HG02943 (cell line): ENCODE results near the gene NDFIP1.
"Not testable (repeated sequence)": the region's sequence is repeated elsewhere in the genome, so short reads cannot be mapped to it uniquely, and the experiment has no call there.

ENCODE experiments used
- ATAC-seq: cut with Tn5 transposase; IDR thresholded peaks from one replicate; pipeline ENCODE4 v1.9.1; 2021; ENCODE audit warnings: mild to moderate bottlenecking, low read depth, moderate library complexity; ENCODE audit not compliant: unreplicated experiment

NDFIP1 gene

DNA sequence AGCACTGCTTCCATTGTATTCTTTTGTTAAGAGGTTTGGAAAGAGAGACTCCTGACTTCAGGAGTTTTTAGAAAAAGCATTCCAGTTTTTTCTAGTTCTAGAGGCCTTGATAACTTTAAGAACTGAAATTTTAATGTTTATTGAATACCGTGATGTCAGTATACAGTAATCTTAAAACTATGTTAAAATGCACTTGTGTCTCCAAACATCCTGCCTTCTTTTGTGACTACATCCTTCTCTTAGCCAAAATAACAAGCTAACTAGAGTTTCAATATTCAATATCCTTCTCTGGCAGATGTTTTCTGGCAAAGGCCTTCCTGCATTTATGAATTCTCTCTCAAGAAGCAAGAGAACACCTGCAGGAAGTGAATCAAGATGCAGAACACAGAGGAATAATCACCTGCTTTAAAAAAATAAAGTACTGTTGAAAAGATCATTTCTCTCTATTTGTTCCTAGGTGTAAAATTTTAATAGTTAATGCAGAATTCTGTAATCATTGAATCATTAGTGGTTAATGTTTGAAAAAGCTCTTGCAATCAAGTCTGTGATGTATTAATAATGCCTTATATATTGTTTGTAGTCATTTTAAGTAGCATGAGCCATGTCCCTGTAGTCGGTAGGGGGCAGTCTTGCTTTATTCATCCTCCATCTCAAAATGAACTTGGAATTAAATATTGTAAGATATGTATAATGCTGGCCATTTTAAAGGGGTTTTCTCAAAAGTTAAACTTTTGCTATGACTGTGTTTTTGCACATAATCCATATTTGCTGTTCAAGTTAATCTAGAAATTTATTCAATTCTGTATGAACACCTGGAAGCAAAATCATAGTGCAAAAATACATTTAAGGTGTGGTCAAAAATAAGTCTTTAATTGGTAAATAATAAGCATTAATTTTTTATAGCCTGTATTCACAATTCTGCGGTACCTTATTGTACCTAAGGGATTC lies 43.1 kb downstream of the NDFIP1 start:
- ATAC-seq, result no peak

- ATAC-seq, result no peak
Measured at GRCh38 chr5:142152384-142152732, 43.8 kb downstream of the NDFIP1 start.

DNA sequence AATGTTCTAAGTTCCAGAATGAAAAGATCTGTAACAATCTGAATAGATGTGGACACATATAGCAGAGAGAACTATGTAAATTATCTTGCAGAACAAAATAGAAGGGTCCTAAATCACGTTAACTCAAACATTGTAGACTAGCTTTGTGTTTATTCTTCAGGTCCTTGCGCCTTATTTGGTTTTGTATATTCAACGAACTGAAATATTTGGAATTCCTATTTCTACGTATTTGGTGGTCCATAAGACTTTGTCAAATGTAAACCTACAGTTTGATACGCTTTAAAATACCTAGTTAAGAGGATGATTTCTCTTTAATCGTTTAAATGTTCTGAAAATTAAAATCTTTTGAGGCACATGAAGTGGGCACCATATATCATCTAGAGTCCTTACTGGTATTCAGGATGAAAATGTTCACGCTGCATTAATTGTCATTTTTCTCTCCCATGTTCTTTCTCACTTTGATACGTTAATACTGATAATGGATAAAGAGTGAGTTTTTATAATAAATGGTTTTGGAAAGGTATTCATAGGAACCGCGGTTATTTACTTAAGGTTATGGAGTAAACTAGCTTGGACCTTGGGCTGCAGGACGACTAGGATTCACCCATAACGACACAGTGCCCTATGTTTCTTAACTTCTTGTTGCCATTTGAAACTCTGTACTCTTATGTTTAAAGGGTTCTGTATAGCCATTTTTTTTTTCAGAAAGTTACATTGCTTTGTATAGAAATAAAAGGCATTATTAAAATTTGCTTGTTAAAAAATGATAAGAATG lies 45.3 kb downstream of the NDFIP1 start:
- no peak for ATAC-seq

- not testable (repeated sequence) for ATAC-seq
Measured at GRCh38 chr5:142154449-142154841, 45.9 kb downstream of the NDFIP1 start.

DNA sequence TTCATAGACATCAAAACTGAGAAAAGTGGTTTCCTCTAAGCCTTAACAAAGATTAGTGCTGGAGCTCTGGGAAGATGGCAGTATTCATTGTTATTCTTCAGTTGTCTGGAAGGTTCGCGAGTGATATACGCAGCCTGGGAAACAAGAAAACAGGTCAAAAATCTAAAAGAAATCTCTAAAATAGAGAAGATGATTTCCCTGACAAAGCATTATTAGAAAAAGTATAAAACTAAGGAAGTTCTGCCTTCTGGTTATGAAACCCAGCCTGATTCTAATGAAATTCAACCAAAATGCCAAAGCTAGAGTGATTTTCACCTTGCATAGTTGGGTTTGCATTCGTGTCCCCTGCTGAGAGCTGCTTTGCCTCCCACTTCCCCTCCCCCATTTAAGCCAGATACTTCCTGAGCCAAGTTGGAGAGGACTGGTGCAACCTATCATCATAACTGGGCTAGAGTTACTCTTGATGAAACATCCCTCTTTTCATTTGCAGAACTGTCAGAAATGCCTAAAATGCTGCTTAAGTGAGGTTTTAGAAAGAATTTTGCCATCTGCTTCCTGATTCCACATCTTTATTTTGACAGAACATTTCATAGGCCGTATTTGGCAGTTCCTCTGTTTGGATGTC lies 48.4 kb downstream of the NDFIP1 start:
- ATAC-seq, result no peak

DNA sequence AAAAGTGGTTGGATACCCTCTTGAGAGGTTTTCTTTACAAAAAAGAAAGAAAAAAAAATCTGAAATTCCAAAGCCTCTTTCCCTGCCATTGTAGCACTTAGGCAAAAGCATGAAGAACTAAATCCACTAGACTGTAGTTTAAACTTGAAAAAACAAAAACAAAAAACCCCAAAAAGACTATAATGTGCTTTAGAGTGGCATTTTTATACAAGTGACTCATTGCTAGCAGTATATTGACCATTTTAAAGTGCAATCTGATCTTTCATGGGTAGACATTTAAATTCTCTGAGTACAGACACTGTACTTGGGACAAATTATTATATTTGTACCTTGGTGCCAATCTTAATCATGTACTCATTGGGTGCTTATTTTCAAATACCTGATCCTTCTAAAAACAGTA lies 50.8 kb downstream of the NDFIP1 start:
- ATAC-seq, result no peak

DNA sequence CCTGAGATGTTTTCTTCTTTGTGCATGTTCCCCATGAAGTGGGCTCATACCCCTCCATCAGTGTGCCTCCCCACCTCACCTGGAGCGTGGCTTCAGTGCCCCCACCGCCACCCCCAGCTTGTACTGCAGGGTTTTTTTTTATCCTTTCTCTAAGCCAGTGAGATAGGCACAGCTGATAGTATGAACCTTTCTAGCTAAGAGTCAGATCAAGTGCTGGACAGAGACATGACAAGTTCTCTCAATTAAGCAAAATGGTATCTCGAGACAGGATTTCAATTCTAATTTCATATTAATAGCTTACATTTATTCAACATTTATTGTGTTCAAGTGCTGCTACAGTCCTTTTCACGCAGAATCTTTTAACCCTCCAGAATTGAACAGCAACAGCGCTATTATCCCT lies 55.7 kb downstream of the NDFIP1 start:
- no peak for ATAC-seq

GRCh38 chr5:142166754-142167153 lies 58.2 kb downstream of the NDFIP1 start:
- no peak for ATAC-seq

DNA sequence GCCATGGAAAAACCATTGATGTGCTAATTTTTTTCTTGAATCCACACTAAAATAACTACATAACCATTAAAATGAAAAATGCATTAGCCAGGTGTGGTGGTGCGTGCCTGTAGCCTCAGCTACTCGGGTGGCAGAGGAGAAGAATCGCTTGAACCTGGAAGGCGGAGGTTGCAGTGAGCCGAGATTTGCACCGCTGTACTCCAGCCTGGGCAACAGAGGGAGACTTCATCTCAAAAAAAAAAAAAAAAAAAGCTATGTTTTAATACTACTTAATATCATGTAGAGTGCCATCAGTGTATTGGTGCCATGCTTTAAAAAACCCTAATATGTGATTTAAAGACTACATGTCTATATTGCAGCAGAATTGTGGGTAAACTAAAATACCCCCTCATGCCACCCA lies 58.9 kb downstream of the NDFIP1 start:
- no peak for ATAC-seq

- ATAC-seq, result no peak
Measured at GRCh38 chr5:142168365-142168764, 59.8 kb downstream of the NDFIP1 start.

DNA sequence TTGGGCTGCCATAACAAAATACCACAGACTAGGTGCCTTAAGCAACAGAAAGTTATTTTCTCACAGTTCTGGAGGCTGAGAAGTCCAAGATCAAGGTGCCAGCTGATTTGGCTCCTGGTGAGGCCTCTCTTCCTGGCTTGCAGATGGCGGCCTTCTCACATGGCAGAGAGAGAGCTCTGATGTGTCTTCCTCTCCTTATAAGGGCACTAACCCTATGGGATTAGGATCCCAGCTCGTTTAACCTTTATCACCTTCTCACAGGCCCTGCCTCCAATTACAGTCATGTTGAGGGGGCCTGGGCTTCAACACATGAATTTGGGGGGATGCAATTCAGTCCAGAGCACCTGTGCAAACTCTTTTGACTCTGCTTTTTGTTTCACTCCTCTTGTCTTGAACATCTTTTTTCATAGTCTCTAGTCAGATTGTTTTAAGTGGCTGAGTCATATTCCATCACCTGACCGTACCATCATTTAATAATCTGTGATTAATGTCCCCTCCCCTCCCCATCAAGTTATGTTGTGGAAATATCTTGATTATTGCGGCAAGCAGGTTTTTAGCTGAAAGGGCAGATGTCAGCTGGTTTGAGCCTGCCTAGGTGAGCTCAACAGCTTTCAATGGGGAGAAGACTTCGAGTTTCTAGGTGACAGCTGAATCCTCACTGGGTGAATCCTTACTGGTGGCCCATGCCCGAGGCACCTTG lies 61.8 kb downstream of the NDFIP1 start:
- ATAC-seq, result no peak

DNA sequence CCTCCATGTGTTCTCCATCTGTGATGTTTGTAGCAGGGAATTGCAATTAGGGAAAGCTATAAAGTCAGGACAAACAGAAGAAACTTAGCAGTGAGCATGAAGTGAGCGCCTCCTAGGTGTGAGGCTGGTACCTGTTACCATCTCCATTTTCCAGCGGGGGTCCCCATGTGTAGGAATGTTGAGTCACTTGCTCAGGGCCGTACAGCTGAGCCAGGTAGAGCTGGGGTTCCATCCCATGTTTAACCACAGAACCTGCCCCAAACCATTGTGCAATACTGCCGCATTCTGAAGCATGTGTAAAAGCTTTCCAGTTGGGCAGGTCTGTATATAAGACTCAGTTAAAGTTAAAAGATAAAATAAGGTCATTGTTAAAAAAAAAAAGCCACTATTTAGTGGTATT lies 62.7 kb downstream of the NDFIP1 start:
- ATAC-seq, result no peak

GRCh38 chr5:142175039-142175438 lies 66.5 kb downstream of the NDFIP1 start:
- no peak for ATAC-seq

DNA sequence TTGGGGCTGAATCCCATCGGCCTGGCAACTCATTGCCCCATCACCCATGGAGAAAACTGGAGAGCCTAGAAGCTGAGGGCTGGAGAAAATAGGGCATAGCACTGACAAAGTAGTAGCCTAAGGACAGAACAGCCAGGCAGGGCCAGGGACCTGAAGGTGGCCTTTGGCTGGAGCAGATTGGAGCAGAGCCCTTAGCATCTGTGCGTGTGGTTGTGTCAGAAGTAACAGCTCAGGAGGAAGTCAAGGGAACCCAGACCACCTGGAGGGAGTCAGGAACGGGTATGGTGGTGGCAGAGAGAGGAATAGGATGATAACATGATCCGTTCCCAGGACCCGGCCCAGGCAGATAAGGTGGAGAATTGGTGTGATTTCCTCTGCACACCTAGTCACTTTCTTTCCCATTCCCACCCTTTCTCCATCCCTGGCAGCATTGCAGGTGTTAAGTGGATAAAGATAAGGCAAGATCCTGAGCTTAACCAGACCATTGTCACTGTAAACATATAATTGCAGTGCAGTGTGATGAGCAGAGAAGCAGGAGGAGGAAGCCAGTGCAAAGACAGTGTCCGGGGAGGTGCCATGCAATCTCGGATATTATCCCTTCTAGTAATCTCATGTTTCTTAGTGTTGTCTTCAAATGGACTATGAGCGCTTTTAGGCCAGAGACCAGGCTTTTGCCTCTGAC lies 67.0 kb downstream of the NDFIP1 start:
- ATAC-seq, result no peak

DNA sequence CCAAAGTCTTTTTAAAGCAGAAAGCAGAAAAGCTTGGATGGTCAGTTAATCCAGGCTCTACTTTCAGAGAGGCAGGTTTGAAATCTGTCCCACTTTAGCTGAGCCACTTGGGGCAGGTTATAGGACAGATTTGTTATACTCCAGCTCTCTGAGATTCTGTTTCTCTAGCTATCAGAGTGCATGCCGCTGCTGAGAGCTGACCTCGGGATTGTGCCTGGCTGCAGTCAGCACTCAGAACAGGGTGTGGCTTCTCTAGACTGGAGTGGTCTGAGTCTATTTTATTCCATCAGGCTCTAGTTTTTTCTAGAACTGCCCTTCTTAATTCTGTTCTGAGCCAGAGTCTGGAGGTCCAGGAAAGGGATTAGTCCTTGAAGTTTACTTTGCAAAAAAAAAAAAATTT lies 67.7 kb downstream of the NDFIP1 start:
- ATAC-seq, result no peak

DNA sequence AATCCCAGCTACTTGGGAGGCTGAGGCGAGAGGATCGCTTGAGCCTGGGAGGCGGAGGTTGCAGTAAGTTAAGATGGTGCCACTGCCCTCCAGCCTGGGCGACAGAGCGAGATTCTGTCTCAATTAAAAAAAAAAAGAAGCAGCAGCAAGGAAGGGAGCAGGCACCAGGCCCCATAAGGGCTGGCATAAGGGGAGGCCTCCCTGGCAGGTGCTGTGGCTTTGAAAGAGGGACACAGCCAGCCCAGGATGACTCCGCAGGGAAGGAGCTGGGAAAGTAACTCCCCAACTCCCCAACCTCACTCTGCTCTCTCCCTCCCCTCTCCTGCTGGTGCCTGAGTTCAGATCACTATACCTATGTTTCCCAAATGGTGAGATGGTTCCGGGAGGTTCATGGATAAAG lies 70.1 kb downstream of the NDFIP1 start:
- no peak for ATAC-seq

DNA sequence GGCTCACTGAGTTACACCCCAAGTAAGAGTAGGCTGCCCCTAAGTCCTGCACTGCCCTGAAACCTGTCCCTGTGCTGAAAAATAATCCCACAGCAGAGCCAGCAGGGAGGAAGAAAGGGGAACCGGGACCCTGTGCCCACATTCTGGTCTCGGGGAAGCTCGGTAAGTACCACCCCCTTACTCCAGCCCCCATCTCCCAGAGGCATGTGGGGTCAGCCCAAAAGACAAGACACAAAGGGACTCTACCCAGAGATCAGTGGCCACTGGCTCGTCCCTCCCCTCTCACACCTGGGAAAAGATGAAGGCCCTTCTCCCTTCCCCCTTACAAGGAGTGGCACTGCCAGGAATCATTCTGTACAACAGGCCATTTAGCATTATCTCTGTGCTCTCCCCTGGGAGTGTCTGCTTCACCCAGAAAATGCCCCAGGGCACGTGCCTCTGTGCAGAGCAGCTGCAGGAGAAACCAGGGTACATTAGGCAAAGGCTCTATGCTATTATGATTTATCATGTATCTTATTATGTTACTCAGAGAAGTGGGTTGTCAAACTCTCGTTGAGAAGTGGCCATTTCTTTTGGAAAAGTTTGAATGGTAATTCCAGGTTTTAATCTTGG lies 71.3 kb downstream of the NDFIP1 start:
- no peak for ATAC-seq

DNA sequence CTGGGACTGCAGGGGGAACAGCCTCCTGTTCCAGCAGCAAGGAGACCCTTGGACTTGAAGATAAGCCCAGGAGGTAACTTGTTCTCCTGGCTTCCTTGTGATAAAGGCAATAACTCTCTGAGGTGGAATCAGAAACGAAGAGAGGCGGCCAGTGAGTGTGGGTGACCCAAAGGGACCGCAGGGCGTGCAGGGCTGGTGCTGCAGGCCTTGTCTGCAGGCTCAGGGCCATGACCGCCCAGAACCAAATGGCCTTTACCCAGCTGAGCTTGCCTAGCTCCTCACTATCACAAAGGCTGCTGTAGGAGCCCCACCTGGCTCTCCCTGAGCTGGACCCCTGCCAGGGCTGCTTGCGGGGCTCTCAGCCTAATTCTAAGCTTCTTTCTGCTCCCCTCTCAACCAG lies 72.5 kb downstream of the NDFIP1 start:
- no peak for ATAC-seq

GRCh38 chr5:142181547-142182163 lies 73.1 kb downstream of the NDFIP1 start:
- ATAC-seq, result no peak
